Astrocyte (in vitro differentiated cells and primary cell): ENCODE measurements around the gene GPATCH2L.

ENCODE experiments used
- CTCF ChIP-seq: IDR thresholded peaks from 2 replicates; pipeline ENCODE4 v1.5.1; 2011; ENCODE audit warnings: low read depth, mild to moderate bottlenecking, inconsistent platforms, low read length, moderate library complexity; ENCODE audit not compliant: insufficient read depth
- EZH2 ChIP-seq: IDR thresholded peaks from 2 replicates; pipeline ENCODE4 v1.6.1; 2012; ENCODE audit warnings: mild to moderate bottlenecking, low read length, inconsistent platforms; ENCODE audit not compliant: insufficient read depth

GRCh38 chr14:76143642-76144041 lies 8.1 kb upstream of the GPATCH2L start:
- TF ChIP-seq CTCF (no peak), EZH2 (no peak)
